ENCODE data around the gene ZBTB24. TPM values are rescaled to one million over a fixed set of nuclear protein-coding genes. Genes with fewer than 3 reads are reported as not detected.
"Not testable (repeated sequence)": the region's sequence is repeated elsewhere in the genome, so short reads cannot be mapped to it uniquely, and the experiment has no call there.

The ZBTB24 gene
- total RNA-seq, 1 experiment from 2014 or later: 10.4 TPM

- Mint-ChIP-seq H3K4me3 (ENCODE audit: unreplicated experiment) (no peak overlapping the region), H3K4me1 (ENCODE audit: insufficient read depth, unreplicated experiment) (peaks cover 6% of the 10 kb centered on the region), H3K27me3 (ENCODE audit: insufficient read depth, unreplicated experiment) (peaks cover 2% of the 10 kb centered on the region), H3K36me3 (ENCODE audit: insufficient read depth, unreplicated experiment) (no peaks in the 10 kb centered on the region), H3K9me3 (ENCODE audit: unreplicated experiment) (no peaks in the 10 kb centered on the region), H3K27ac (ENCODE audit: low read depth, unreplicated experiment) (no peak overlapping the region)
- TF ChIP-seq, protein P1, sequence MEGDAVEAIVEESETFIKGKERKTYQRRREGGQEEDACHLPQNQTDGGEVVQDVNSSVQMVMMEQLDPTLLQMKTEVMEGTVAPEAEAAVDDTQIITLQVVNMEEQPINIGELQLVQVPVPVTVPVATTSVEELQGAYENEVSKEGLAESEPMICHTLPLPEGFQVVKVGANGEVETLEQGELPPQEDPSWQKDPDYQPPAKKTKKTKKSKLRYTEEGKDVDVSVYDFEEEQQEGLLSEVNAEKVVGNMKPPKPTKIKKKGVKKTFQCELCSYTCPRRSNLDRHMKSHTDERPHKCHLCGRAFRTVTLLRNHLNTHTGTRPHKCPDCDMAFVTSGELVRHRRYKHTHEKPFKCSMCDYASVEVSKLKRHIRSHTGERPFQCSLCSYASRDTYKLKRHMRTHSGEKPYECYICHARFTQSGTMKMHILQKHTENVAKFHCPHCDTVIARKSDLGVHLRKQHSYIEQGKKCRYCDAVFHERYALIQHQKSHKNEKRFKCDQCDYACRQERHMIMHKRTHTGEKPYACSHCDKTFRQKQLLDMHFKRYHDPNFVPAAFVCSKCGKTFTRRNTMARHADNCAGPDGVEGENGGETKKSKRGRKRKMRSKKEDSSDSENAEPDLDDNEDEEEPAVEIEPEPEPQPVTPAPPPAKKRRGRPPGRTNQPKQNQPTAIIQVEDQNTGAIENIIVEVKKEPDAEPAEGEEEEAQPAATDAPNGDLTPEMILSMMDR (IDR thresholded peaks at IDR 0.05; ENCODE audit: unreplicated experiment): peak; percentile 70
- ChIA-PET POLR2A (no interaction called here), CTCF (interaction anchor here (0.6 to 4.9 kb wide), 25 partner anchors 9 to 1088 kb away, joined by 3 to 28 read pairs (median 4); partner anchors contain the start of genes AK9 and FIG4)
- intact Hi-C loops (cut with micrococcal nuclease): loop anchor here (1.0 to 5.0 kb wide), 5 partner anchors 164 to 864 kb away; partner anchors contain the start of genes AK9 and FIG4
- peak; percentile 80 for DNase-seq (ENCODE audit: unreplicated experiment)
- no TSS peak for BruUV-seq (replicated peaks)
Measured at GRCh38 chr6:109526905-109527628, 44.0 kb upstream of the ZBTB24 start.

- no TSS peak for BruUV-seq (replicated peaks)
- no peaks in the 10 kb centered on the region for H3K36me3 Mint-ChIP-seq (ENCODE audit: insufficient read depth, unreplicated experiment)
- H3K4me3 Mint-ChIP-seq (ENCODE audit: unreplicated experiment): no peak overlapping the region
- ChIA-PET CTCF (interaction anchor here (1.2 to 1.8 kb wide), 3 partner anchors 180 to 529 kb away, joined by 4 to 8 read pairs (median 4); no protein-coding TSS in a partner anchor), POLR2A (no interaction called here)
- DNase-seq (ENCODE audit: unreplicated experiment): no peak
- no peak overlapping the region for H3K27ac Mint-ChIP-seq (ENCODE audit: low read depth, unreplicated experiment)
- H3K27me3 Mint-ChIP-seq (ENCODE audit: insufficient read depth, unreplicated experiment): peaks cover 16% of the 10 kb centered on the region
- no peaks in the 10 kb centered on the region for H3K9me3 Mint-ChIP-seq (ENCODE audit: unreplicated experiment)
- TF ChIP-seq, protein P1 (IDR thresholded peaks at IDR 0.05; ENCODE audit: unreplicated experiment): no peak
- intact Hi-C loops (cut with micrococcal nuclease): loop anchor here (5.0 kb wide), 1 partner anchor 337 kb away; no protein-coding TSS in a partner anchor
- peaks cover 6% of the 10 kb centered on the region for H3K4me1 Mint-ChIP-seq (ENCODE audit: insufficient read depth, unreplicated experiment)
Measured at GRCh38 chr6:109524129-109524528, 41.1 kb upstream of the ZBTB24 start.

DNA sequence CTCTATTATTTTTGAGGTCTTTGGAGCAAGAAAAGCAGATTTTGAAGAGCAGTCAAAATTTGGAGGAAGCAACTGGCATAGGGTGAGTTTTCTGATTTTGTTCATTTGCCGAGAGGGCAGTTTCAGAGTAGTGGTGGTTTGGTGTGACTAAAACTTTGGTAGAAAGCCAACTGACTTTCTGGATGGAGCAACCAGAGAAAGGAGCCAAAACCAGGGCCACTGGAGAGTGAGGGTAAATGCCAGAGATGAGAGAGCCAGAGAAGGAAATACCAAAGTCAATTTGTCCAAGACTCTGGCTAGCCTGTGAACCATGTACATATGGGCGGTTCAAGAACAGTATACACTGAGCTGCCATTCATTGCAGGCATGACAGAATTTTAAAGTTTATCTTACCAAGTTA lies 40.5 kb upstream of the ZBTB24 start:
- CTCF ChIA-PET: interaction anchor here (1.2 to 1.8 kb wide), 2 partner anchors 517 to 530 kb away, joined by 4 to 8 read pairs; no protein-coding TSS in a partner anchor
- Mint-ChIP-seq H3K36me3 (ENCODE audit: insufficient read depth, unreplicated experiment) (no peaks in the 10 kb centered on the region), H3K27me3 (ENCODE audit: insufficient read depth, unreplicated experiment) (peaks cover 16% of the 10 kb centered on the region), H3K4me3 (ENCODE audit: unreplicated experiment) (no peak overlapping the region), H3K9me3 (ENCODE audit: unreplicated experiment) (no peaks in the 10 kb centered on the region), H3K27ac (ENCODE audit: low read depth, unreplicated experiment) (no peak overlapping the region), H3K4me1 (ENCODE audit: insufficient read depth, unreplicated experiment) (peaks cover 6% of the 10 kb centered on the region)
- TF ChIP-seq, protein P1 (IDR thresholded peaks at IDR 0.05; ENCODE audit: unreplicated experiment): no peak
- DNase-seq (ENCODE audit: unreplicated experiment): peak; percentile 82
- no TSS peak for BruUV-seq (replicated peaks)
- POLR2A ChIA-PET: no interaction called here
- intact Hi-C loops (cut with micrococcal nuclease): loop anchor here (5.0 kb wide), 1 partner anchor 336 kb away; no protein-coding TSS in a partner anchor

DNA sequence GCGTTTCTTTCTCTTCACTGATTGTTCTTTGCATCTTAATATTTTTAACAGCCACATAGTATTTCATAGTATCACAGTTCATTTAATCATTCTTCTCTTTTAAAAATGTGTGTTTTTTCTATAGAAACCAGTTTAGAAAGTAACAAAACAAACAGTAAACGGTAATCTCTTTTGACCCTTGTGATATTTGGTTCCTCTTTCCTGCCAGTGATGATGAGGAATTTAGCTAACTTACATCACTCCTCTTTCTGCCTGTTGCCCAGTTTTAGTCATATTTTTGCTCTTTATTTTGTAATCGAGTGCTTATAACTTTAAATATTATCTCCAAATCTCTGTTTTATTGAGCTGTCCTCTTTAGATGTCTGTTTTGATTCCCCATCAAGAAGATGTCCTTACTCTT lies 38.1 kb upstream of the ZBTB24 start:
- intact Hi-C loops (cut with micrococcal nuclease): loop anchor here (5.0 kb wide), 1 partner anchor 334 kb away; no protein-coding TSS in a partner anchor
- POLR2A ChIA-PET: no interaction called here
- TF ChIP-seq, protein P1 (IDR thresholded peaks at IDR 0.05; ENCODE audit: unreplicated experiment): no peak
- no peak overlapping the region for H3K4me3 Mint-ChIP-seq (ENCODE audit: unreplicated experiment)
- peaks cover 12% of the 10 kb centered on the region for H3K4me1 Mint-ChIP-seq (ENCODE audit: insufficient read depth, unreplicated experiment)
- H3K36me3 Mint-ChIP-seq (ENCODE audit: insufficient read depth, unreplicated experiment): no peaks in the 10 kb centered on the region
- H3K27ac Mint-ChIP-seq (ENCODE audit: low read depth, unreplicated experiment): no peak overlapping the region
- no peaks in the 10 kb centered on the region for H3K9me3 Mint-ChIP-seq (ENCODE audit: unreplicated experiment)
- CTCF ChIA-PET: interaction anchor here (1.1 kb wide), 1 partner anchor 518 kb away, joined by 4 read pairs; no protein-coding TSS in a partner anchor
- H3K27me3 Mint-ChIP-seq (ENCODE audit: insufficient read depth, unreplicated experiment): peaks cover 16% of the 10 kb centered on the region
- no peak for DNase-seq (ENCODE audit: unreplicated experiment)
- no TSS peak for BruUV-seq (replicated peaks)

GRCh38 chr6:109519647-109520046 lies 36.6 kb upstream of the ZBTB24 start:
- H3K4me3 Mint-ChIP-seq (ENCODE audit: unreplicated experiment); H3K36me3 Mint-ChIP-seq (ENCODE audit: insufficient read depth, unreplicated experiment); DNase-seq (ENCODE audit: unreplicated experiment); H3K27ac Mint-ChIP-seq (ENCODE audit: low read depth, unreplicated experiment); BruUV-seq (replicated peaks); H3K9me3 Mint-ChIP-seq (ENCODE audit: unreplicated experiment); POLR2A ChIA-PET: not testable (repeated sequence)
- CTCF ChIA-PET: interaction anchor here (0.6 to 2.2 kb wide), 2 partner anchors 519 to 521 kb away, joined by 3 to 6 read pairs; no protein-coding TSS in a partner anchor
- intact Hi-C loops (cut with micrococcal nuclease): loop anchor here (5.0 kb wide), 1 partner anchor 332 kb away; no protein-coding TSS in a partner anchor
- Mint-ChIP-seq H3K4me1 (ENCODE audit: insufficient read depth, unreplicated experiment) (peaks cover 12% of the 10 kb centered on the region), H3K27me3 (ENCODE audit: insufficient read depth, unreplicated experiment) (peaks cover 16% of the 10 kb centered on the region)

Data from MCF 10A (cell line).